K562 (cell line): Measurements from ENCODE around the gene METAP2. TPM values are rescaled to one million over a fixed set of nuclear protein-coding genes. Genes with fewer than 3 reads are reported as not detected.

Source experiments
- ARID2 ChIP-seq: fragments of 450-650 bp; IDR thresholded peaks from 2 replicates; pipeline ENCODE4 v1.6.1; 2017; ENCODE audit warnings: antibody characterized with exemption, mild to moderate bottlenecking
- CHD1 ChIP-seq: fragments of 200-600 bp; sonication (generic); IDR thresholded peaks from one replicate; pipeline ENCODE4 v1.6.1; 2012; ENCODE audit warnings: mild to moderate bottlenecking, moderate library complexity, low read length, inconsistent platforms
- DDX20 ChIP-seq: fragments of 450-650 bp; IDR thresholded peaks from 2 replicates; pipeline ENCODE4 v1.6.1; 2016; ENCODE audit warnings: missing genetic modification characterization, low read depth, mild to moderate bottlenecking, missing compliant biosample characterization, moderate library complexity
- EP400 ChIP-seq: fragments of 450-650 bp; IDR thresholded peaks from 2 replicates; pipeline ENCODE4 v1.6.1; 2017; ENCODE audit warnings: antibody characterized with exemption, mild to moderate bottlenecking, moderate library complexity
- ETV5 ChIP-seq: sonication (generic); formaldehyde crosslinking; IDR thresholded peaks from 2 replicates; pipeline ENCODE4 v1.4.0; 2020; ENCODE audit warnings: low read depth, mild to moderate bottlenecking, missing genetic modification reagents
- FOXO4 ChIP-seq: fragments of 450-650 bp; formaldehyde crosslinking; IDR thresholded peaks from 2 replicates; pipeline ENCODE4 v1.4.0; 2020; ENCODE audit warnings: mild to moderate bottlenecking, moderate library complexity
- HMGXB4 ChIP-seq: sonication (generic); formaldehyde crosslinking; IDR thresholded peaks from 2 replicates; pipeline ENCODE4 v1.8.1; 2023; ENCODE audit warnings: mild to moderate bottlenecking, missing genetic modification reagents
- HNRNPUL1 ChIP-seq: fragments of 200-400 bp; formaldehyde crosslinking; IDR thresholded peaks from 2 replicates; pipeline ENCODE4 v1.6.1; 2017; ENCODE audit warnings: low read length
- ID3 ChIP-seq, 2 experiments: fragments of 250-450 bp in 1 of 2; fragments of 450-650 bp in 1 of 2; sonication (Bioruptor Pico) in 1 of 2; IDR thresholded peaks; 2 replicates each; pipeline versions ENCODE4 v1.6.1 to v1.8.0; 2016 to 2021; ENCODE audit warnings: mild to moderate bottlenecking in 2 of 2, moderate library complexity in 2 of 2, missing compliant biosample characterization in 1 of 2, missing genetic modification characterization in 1 of 2
- KLF13 ChIP-seq: fragments of 450-650 bp; IDR thresholded peaks from 2 replicates; pipeline ENCODE4 v1.6.1; 2016; ENCODE audit warnings: missing genetic modification characterization, low read depth, mild to moderate bottlenecking, missing compliant biosample characterization, moderate library complexity, borderline replicate concordance
- MCM2 ChIP-seq: fragments of 450-650 bp; IDR thresholded peaks from 2 replicates; pipeline ENCODE4 v1.6.1; 2017; ENCODE audit warnings: low read depth, mild to moderate bottlenecking
- PHTF2 ChIP-seq: fragments of 250-450 bp; sonication (Bioruptor Pico); IDR thresholded peaks from 2 replicates; pipeline ENCODE4 v1.5.0; 2021; ENCODE audit warnings: mild to moderate bottlenecking
- TOE1 ChIP-seq, 2 experiments: fragments of 450-650 bp in 1 of 2; sonication (generic) in 1 of 2; formaldehyde crosslinking in 1 of 2; IDR thresholded peaks; 2 replicates each; pipeline versions ENCODE4 v1.7.1 to v1.8.0; 2016 to 2022; ENCODE audit warnings: borderline replicate concordance in 2 of 2, mild to moderate bottlenecking in 2 of 2, antibody characterized with exemption in 1 of 2, inconsistent platforms in 1 of 2, low read depth in 1 of 2, missing genetic modification reagents in 1 of 2, moderate library complexity in 1 of 2
- ZNF121 ChIP-seq: sonication (generic); formaldehyde crosslinking; conservative IDR thresholded peaks from 2 replicates; pipeline ENCODE4 v1.8.0; 2022; ENCODE audit warnings: missing genetic modification reagents
- ZNF124 ChIP-seq: sonication (generic); formaldehyde crosslinking; IDR thresholded peaks from 2 replicates; pipeline ENCODE4 v1.8.1; 2022; ENCODE audit warnings: missing genetic modification reagents
- ZNF253 ChIP-seq: fragments of 250-450 bp; sonication (Bioruptor Pico); conservative IDR thresholded peaks from 2 replicates; pipeline ENCODE4 v1.6.1; 2021; ENCODE audit warnings: mild to moderate bottlenecking
- ZNF347 ChIP-seq: fragments of 450-650 bp; formaldehyde crosslinking; IDR thresholded peaks from 2 replicates; pipeline ENCODE4 v1.4.0; 2020; ENCODE audit warnings: low read depth, mild to moderate bottlenecking, moderate library complexity
- ZNF592 ChIP-seq: fragments of 450-650 bp; IDR thresholded peaks from 2 replicates; pipeline ENCODE4 v1.6.1; 2017; ENCODE audit warnings: antibody characterized with exemption, mild to moderate bottlenecking
- ZNF75A ChIP-seq: fragments of 450-650 bp; formaldehyde crosslinking; IDR thresholded peaks from 2 replicates; pipeline ENCODE4 v1.4.0; 2020; ENCODE audit warnings: mild to moderate bottlenecking
- ZNF77 ChIP-seq: fragments of 250-450 bp; sonication (Bioruptor Pico); IDR thresholded peaks from 2 replicates; pipeline ENCODE4 v1.5.0; 2020
- polyA plus RNA-seq, 8 experiments: library from polyadenylated mRNA; depleted of rRNA in 4 of 8; stranded (reverse) in 5 of 8; unstranded in 3 of 8; fragments of >200 nt; fragmentation: Nextera tagmentation in 2 of 8; fragmentation: Illumina TruSeq in 1 of 8; extraction: Ambion mirVana in 2 of 8; extraction: Trizol in 1 of 8; gene quantifications; 2 replicates each; pipeline versions ENCODE4 v1.2.1 to v1.2.3, GENCODE V29; 2011 to 2014; ENCODE audit warnings: inconsistent platforms in 1 of 8, missing spikeins in 1 of 8
- total RNA-seq, 7 experiments: library from RNA; depleted of rRNA in 6 of 7; stranded (reverse); fragments of >200 nt in 6 of 7; fragmentation: Illumina TruSeq in 2 of 7; extraction: Trizol in 2 of 7; gene quantifications; 2 replicates each; pipeline versions ENCODE4 v1.2.1 to v1.2.3, GENCODE V29; 2011 to 2021; ENCODE audit warnings: low replicate concordance in 1 of 7

METAP2 gene
- total and polyA plus RNA-seq, 9 of the 15 experiments (the other 6 are each of a cell fraction or from before 2014, with no cell fraction given), result 75.5 to 205 (median 164) TPM

GRCh38 chr12:95473884-95474659, at the start of gene METAP2 (continued):
- TF ChIP-seq ZNF592 (no peak), FOXO4 (no peak), PHTF2 (CRISPR knock-in tag) (no peak), ZNF347 (CRISPR knock-in tag) (no peak), ZNF77 (CRISPR knock-in tag) (no peak), MCM2 (no peak), KLF13 (tag) (no peak), ARID2 (no peak), ETV5 (peak; percentile 86), DDX20 (no peak), ZNF253 (CRISPR knock-in tag) (no peak), ZNF121 (no peak), ZNF75A (CRISPR knock-in tag) (no peak), CHD1 (peak; percentile 88), TOE1 (IDR thresholded peaks at IDR 0.05; ENCODE audit: borderline replicate concordance) (peak; percentile 49; the same call in 1 of the 2 replicates), TOE1 (CRISPR knock-in tag; IDR thresholded peaks at IDR 0.05; ENCODE audit: borderline replicate concordance, low read depth) (0 out of 2 replicates have a peak, but pooled peaks have one; percentile 66), ID3 (CRISPR knock-in tag; IDR thresholded peaks at IDR 0.05) (no peak), ID3 (tag; IDR thresholded peaks at IDR 0.05) (no peak), ZNF124 (CRISPR knock-in tag) (no peak), EP400 (peak; percentile 94), HMGXB4 (no peak), HNRNPUL1 (no peak)
